ENCODE data around the gene BMP15.

The BMP15 gene

DNA sequence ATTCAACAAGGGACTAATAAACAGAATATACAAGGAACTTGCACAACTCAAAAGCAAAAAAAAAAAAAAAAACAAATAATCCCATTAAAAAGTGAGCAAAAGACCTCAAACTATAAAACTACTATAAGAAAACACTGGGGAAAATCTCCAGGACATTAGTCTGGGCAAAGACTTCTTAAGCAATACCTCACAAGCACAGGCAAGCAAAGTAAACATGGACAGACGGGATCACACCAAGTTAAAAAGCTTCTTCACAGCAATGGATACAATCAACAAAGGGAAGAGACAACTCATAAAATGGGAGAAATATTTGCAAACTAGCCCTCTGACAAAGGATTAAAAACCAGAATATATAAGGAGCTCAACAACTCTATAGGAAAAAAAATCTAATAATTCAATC lies 17.1 kb upstream of the BMP15 start:
- H3K36me3 ChIP-seq (ENCODE audit: control insufficient read depth in 1 of 2, insufficient read depth in 2 of 2, low read length in 2 of 2) = no peaks in the 10 kb centered on the region
- no peak overlapping the region for H3K9ac ChIP-seq (ENCODE audit: low read depth in 1 of 2, low read length in 2 of 2)
- H3K4me1 ChIP-seq (ENCODE audit: control insufficient read depth in 1 of 2, insufficient read depth in 2 of 2, low read length in 2 of 2) = no peaks in the 10 kb centered on the region
- H3K27ac ChIP-seq (ENCODE audit: low read depth, low read length) = no peak overlapping the region
- H3K27me3 ChIP-seq (ENCODE audit: control insufficient read depth in 1 of 2, insufficient read depth in 2 of 2, low read length in 2 of 2) = no peaks in the 10 kb centered on the region
- H3K9me3 ChIP-seq (ENCODE audit: control insufficient read depth in 1 of 2, low read length in 2 of 2) = no peaks in the 10 kb centered on the region
- H3K4me3 ChIP-seq (ENCODE audit: low read depth in 1 of 2, low read length in 2 of 2) = no peak overlapping the region

DNA sequence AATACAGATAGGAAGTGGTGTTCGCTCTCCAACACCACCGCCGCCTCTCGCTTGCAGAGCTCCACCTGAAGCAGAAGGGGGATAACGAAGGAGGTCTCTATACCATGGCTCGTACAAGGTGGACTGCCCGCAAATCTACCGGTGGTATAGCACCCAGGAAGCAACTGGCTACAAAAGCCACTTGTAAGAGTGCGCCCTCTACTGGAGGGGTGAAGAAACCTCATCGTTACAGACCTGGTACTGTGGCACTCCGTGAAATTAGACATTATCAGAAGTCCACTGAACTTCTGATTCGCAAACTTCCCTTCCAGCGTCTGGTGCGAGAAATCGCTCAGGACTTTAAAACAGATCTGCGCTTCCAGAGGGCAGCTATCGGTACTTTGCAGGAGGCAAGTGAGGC lies 5.2 kb upstream of the BMP15 start:
- H3K4me1 ChIP-seq (ENCODE audit: control insufficient read depth in 1 of 2, insufficient read depth in 2 of 2, low read length in 2 of 2) = no peaks in the 10 kb centered on the region
- H3K27me3 ChIP-seq (ENCODE audit: control insufficient read depth in 1 of 2, insufficient read depth in 2 of 2, low read length in 2 of 2) = no peaks in the 10 kb centered on the region
- no peaks in the 10 kb centered on the region for H3K36me3 ChIP-seq (ENCODE audit: control insufficient read depth in 1 of 2, insufficient read depth in 2 of 2, low read length in 2 of 2)
- H3K27ac ChIP-seq (ENCODE audit: low read depth, low read length) = no peak overlapping the region
- H3K9ac ChIP-seq (ENCODE audit: low read depth in 1 of 2, low read length in 2 of 2) = no peak overlapping the region
- no peaks in the 10 kb centered on the region for H3K9me3 ChIP-seq (ENCODE audit: control insufficient read depth in 1 of 2, low read length in 2 of 2)
- H3K4me3 ChIP-seq (ENCODE audit: low read depth in 1 of 2, low read length in 2 of 2) = no peak overlapping the region

DNA sequence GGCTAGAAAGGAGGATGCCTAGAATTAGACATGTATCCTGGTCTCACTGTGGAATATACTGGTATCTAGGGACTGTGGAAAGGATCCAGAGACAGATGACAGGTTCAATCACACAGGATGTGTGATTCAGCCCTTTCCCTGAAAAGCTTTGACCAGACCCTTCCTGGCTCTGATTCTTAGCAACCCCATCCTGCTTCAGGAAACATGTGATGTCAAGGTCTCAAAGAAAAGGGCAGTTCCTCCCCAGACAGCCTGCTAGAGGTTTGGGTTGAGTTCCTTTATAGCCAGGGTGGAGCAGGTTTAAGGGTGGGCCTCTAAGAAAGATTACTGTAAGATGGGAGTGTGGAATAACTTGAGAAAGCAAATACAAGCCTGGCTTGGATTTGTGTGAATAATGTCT lies 3.0 kb downstream of the BMP15 start:
- Histone ChIP-seq H3K4me3 (ENCODE audit: low read depth in 1 of 2, low read length in 2 of 2) (no peak overlapping the region), H3K9me3 (ENCODE audit: control insufficient read depth in 1 of 2, low read length in 2 of 2) (no peaks in the 10 kb centered on the region), H3K36me3 (ENCODE audit: control insufficient read depth in 1 of 2, insufficient read depth in 2 of 2, low read length in 2 of 2) (no peaks in the 10 kb centered on the region), H3K27ac (ENCODE audit: low read depth, low read length) (no peak overlapping the region), H3K27me3 (ENCODE audit: control insufficient read depth in 1 of 2, insufficient read depth in 2 of 2, low read length in 2 of 2) (no peaks in the 10 kb centered on the region), H3K4me1 (ENCODE audit: control insufficient read depth in 1 of 2, insufficient read depth in 2 of 2, low read length in 2 of 2) (no peaks in the 10 kb centered on the region), H3K9ac (ENCODE audit: low read depth in 1 of 2, low read length in 2 of 2) (no peak overlapping the region)

DNA sequence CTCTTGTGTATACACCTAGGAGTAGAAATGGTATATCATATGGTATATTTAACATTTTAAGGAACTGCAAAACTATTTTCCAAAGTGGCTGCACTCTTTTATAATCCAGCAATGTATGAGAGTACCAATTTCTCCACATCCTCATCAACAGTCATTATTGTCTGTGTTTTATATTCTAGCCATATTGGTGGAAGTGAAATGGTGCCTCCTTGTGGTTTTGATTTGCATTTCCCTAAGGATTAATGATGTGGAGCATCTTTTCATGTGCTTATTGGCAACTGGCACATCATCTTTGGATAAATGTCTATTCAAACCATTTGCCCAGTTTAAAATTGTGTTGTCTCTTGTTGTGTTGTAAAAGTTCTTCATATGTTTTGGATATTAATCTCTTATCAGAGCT lies 9.6 kb downstream of the BMP15 start:
- H3K9ac ChIP-seq (ENCODE audit: low read depth in 1 of 2, low read length in 2 of 2) = no peak overlapping the region
- H3K27ac ChIP-seq (ENCODE audit: low read depth, low read length) = no peak overlapping the region
- no peaks in the 10 kb centered on the region for H3K36me3 ChIP-seq (ENCODE audit: control insufficient read depth in 1 of 2, insufficient read depth in 2 of 2, low read length in 2 of 2)
- H3K4me3 ChIP-seq (ENCODE audit: low read depth in 1 of 2, low read length in 2 of 2) = no peak overlapping the region
- H3K27me3 ChIP-seq (ENCODE audit: control insufficient read depth in 1 of 2, insufficient read depth in 2 of 2, low read length in 2 of 2) = no peaks in the 10 kb centered on the region
- no peaks in the 10 kb centered on the region for H3K9me3 ChIP-seq (ENCODE audit: control insufficient read depth in 1 of 2, low read length in 2 of 2)
- no peaks in the 10 kb centered on the region for H3K4me1 ChIP-seq (ENCODE audit: control insufficient read depth in 1 of 2, insufficient read depth in 2 of 2, low read length in 2 of 2)

DNA sequence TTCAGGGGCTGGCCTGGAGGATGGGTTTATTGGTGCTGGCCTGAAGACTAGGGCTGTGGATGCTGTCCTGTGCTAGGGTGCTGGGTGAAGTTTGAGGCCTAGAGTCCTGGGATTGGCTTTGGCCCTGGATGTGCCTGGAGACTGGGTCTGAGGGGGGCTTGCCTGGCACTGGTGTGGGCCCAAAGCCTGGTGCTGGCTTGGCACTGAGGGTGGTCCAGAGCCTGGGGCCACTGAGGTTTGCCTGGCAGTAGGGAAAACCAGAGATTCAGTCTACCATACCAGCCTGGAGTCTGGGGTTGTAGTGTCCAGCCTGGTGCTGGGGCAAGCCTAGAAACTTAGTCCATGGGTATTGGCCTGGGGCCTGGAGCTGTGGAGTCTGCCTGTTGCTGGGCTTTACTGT lies 16.6 kb downstream of the BMP15 start:
- Histone ChIP-seq H3K9me3 (ENCODE audit: control insufficient read depth in 1 of 2, low read length in 2 of 2) (no peaks in the 10 kb centered on the region), H3K9ac (ENCODE audit: low read depth in 1 of 2, low read length in 2 of 2) (no peak overlapping the region), H3K27ac (ENCODE audit: low read depth, low read length) (no peak overlapping the region), H3K4me1 (ENCODE audit: control insufficient read depth in 1 of 2, insufficient read depth in 2 of 2, low read length in 2 of 2) (no peaks in the 10 kb centered on the region), H3K36me3 (ENCODE audit: control insufficient read depth in 1 of 2, insufficient read depth in 2 of 2, low read length in 2 of 2) (no peaks in the 10 kb centered on the region), H3K4me3 (ENCODE audit: low read depth in 1 of 2, low read length in 2 of 2) (no peak overlapping the region), H3K27me3 (ENCODE audit: control insufficient read depth in 1 of 2, insufficient read depth in 2 of 2, low read length in 2 of 2) (no peaks in the 10 kb centered on the region)

DNA sequence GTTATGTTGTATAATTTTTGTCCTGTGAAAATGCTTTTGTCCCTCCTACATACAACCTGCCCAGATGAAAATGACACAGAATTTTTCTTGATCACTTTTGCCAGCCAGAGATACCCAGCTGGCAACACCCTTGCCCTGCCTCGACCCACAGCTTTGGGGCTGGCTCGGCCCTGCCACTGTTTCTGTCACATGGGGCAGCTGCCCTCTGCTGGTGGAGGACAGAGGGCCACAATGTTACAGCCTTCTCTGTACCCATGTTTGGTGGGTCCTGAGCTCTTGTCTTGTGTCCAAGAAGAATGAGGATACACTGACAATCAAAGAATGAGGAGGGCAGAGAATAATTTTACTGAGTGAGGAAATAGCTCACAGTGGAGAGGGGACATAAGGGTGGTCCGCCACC lies 31.1 kb downstream of the BMP15 start:
- H3K9me3 ChIP-seq (ENCODE audit: control insufficient read depth in 1 of 2, low read length in 2 of 2) = no peaks in the 10 kb centered on the region
- H3K4me1 ChIP-seq (ENCODE audit: control insufficient read depth in 1 of 2, insufficient read depth in 2 of 2, low read length in 2 of 2) = no peaks in the 10 kb centered on the region
- H3K36me3 ChIP-seq (ENCODE audit: control insufficient read depth in 1 of 2, insufficient read depth in 2 of 2, low read length in 2 of 2) = no peaks in the 10 kb centered on the region
- H3K27ac ChIP-seq (ENCODE audit: low read depth, low read length) = no peak overlapping the region
- no peak overlapping the region for H3K9ac ChIP-seq (ENCODE audit: low read depth in 1 of 2, low read length in 2 of 2)
- no peak overlapping the region for H3K4me3 ChIP-seq (ENCODE audit: low read depth in 1 of 2, low read length in 2 of 2)
- H3K27me3 ChIP-seq (ENCODE audit: control insufficient read depth in 1 of 2, insufficient read depth in 2 of 2, low read length in 2 of 2) = no peaks in the 10 kb centered on the region

DNA sequence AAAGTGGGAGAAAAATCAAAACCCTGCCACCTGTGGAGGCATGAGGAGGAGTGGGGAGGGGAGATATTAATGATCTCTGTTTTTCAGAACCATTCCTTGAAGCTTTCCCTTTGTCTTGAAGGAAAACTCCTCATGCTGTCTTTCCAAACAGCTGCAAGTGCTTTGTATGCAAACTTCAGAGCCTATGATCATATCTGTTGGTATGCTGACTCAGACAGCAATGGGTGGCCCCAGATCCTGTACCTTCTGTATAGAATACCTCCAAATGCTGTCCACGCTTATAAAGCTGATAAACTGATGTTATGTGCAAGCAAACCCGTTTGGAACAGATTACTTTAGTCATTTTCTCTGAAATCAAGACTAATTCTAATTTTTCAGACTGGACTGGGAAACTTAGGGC lies 31.9 kb downstream of the BMP15 start:
- Histone ChIP-seq H3K36me3 (ENCODE audit: control insufficient read depth in 1 of 2, insufficient read depth in 2 of 2, low read length in 2 of 2) (no peaks in the 10 kb centered on the region), H3K27ac (ENCODE audit: low read depth, low read length) (no peak overlapping the region), H3K9me3 (ENCODE audit: control insufficient read depth in 1 of 2, low read length in 2 of 2) (no peaks in the 10 kb centered on the region), H3K27me3 (ENCODE audit: control insufficient read depth in 1 of 2, insufficient read depth in 2 of 2, low read length in 2 of 2) (no peaks in the 10 kb centered on the region), H3K4me1 (ENCODE audit: control insufficient read depth in 1 of 2, insufficient read depth in 2 of 2, low read length in 2 of 2) (no peaks in the 10 kb centered on the region), H3K9ac (ENCODE audit: low read depth in 1 of 2, low read length in 2 of 2) (no peak overlapping the region), H3K4me3 (ENCODE audit: low read depth in 1 of 2, low read length in 2 of 2) (no peak overlapping the region)

DNA sequence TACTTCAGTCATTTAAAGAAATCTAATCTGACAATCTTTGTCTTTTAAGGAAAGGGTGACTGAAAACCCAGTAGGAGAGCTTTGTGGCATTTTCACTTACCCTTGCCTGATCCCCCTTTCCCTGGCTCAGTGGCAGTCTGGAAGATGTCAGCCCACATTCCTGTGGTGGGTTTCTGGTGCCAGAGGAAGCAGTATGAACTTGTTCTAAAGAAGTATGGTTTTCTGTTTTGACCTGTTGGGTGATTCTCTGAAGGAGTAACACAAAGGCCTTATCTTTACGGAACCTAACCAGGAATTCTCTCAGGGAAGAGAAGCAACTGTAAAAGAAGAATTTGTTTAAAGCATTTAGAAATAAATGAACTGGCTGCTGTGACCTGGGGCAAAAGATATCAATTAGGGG lies 41.9 kb downstream of the BMP15 start:
- H3K9me3 ChIP-seq (ENCODE audit: control insufficient read depth in 1 of 2, low read length in 2 of 2) = no peaks in the 10 kb centered on the region
- H3K4me1 ChIP-seq (ENCODE audit: control insufficient read depth in 1 of 2, insufficient read depth in 2 of 2, low read length in 2 of 2) = no peaks in the 10 kb centered on the region
- H3K27me3 ChIP-seq (ENCODE audit: control insufficient read depth in 1 of 2, insufficient read depth in 2 of 2, low read length in 2 of 2) = no peaks in the 10 kb centered on the region
- H3K27ac ChIP-seq (ENCODE audit: low read depth, low read length) = no peak overlapping the region
- H3K36me3 ChIP-seq (ENCODE audit: control insufficient read depth in 1 of 2, insufficient read depth in 2 of 2, low read length in 2 of 2) = no peaks in the 10 kb centered on the region
- H3K4me3 ChIP-seq (ENCODE audit: low read depth in 1 of 2, low read length in 2 of 2) = no peak overlapping the region
- H3K9ac ChIP-seq (ENCODE audit: low read depth in 1 of 2, low read length in 2 of 2) = no peak overlapping the region

DNA sequence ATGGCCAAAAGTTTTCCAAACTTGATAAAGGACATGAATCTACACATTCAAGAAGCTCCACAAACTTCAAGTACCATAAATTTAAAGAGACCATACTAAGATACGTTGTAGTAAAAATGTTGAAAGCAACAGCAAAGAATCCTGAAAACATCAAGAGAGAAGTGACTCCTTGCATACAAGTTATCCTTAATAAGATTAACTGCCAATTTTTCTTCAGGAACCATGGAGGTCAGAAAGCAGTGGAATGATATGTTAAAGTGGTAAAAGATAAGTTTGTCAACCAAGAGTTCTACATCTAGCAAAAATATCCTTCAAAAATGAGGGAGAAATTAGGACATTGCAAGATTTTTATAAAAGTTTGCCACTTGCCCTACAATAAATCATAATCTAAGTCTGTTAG lies 43.3 kb downstream of the BMP15 start:
- no peak overlapping the region for H3K4me3 ChIP-seq (ENCODE audit: low read depth in 1 of 2, low read length in 2 of 2)
- no peaks in the 10 kb centered on the region for H3K4me1 ChIP-seq (ENCODE audit: control insufficient read depth in 1 of 2, insufficient read depth in 2 of 2, low read length in 2 of 2)
- no peak overlapping the region for H3K27ac ChIP-seq (ENCODE audit: low read depth, low read length)
- no peaks in the 10 kb centered on the region for H3K27me3 ChIP-seq (ENCODE audit: control insufficient read depth in 1 of 2, insufficient read depth in 2 of 2, low read length in 2 of 2)
- H3K36me3 ChIP-seq (ENCODE audit: control insufficient read depth in 1 of 2, insufficient read depth in 2 of 2, low read length in 2 of 2) = no peaks in the 10 kb centered on the region
- no peaks in the 10 kb centered on the region for H3K9me3 ChIP-seq (ENCODE audit: control insufficient read depth in 1 of 2, low read length in 2 of 2)
- H3K9ac ChIP-seq (ENCODE audit: low read depth in 1 of 2, low read length in 2 of 2) = no peak overlapping the region

DNA sequence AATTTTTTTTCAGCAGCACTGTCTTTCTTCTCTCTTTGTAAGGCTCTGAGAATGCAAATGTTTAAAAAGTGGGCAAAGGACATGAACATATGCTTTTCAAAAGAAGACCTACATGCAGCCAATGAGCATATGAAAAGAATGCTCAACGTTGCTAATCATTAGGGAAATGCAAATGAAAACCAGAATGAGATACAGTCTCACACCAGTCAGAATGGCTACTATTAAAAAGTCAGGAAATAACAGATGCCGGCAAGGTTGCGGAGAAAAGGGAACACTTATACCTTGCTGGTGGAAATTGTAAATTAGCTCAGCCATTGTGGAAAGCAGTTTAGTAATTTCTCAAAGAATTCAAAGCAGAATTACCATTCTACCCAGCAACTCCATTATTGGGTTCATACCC lies 51.6 kb downstream of the BMP15 start:
- Histone ChIP-seq H3K36me3 (ENCODE audit: control insufficient read depth in 1 of 2, insufficient read depth in 2 of 2, low read length in 2 of 2) (no peaks in the 10 kb centered on the region), H3K4me3 (ENCODE audit: low read depth in 1 of 2, low read length in 2 of 2) (no peak overlapping the region), H3K9ac (ENCODE audit: low read depth in 1 of 2, low read length in 2 of 2) (no peak overlapping the region), H3K4me1 (ENCODE audit: control insufficient read depth in 1 of 2, insufficient read depth in 2 of 2, low read length in 2 of 2) (no peaks in the 10 kb centered on the region), H3K9me3 (ENCODE audit: control insufficient read depth in 1 of 2, low read length in 2 of 2) (no peaks in the 10 kb centered on the region), H3K27ac (ENCODE audit: low read depth, low read length) (no peak overlapping the region), H3K27me3 (ENCODE audit: control insufficient read depth in 1 of 2, insufficient read depth in 2 of 2, low read length in 2 of 2) (no peaks in the 10 kb centered on the region)

DNA sequence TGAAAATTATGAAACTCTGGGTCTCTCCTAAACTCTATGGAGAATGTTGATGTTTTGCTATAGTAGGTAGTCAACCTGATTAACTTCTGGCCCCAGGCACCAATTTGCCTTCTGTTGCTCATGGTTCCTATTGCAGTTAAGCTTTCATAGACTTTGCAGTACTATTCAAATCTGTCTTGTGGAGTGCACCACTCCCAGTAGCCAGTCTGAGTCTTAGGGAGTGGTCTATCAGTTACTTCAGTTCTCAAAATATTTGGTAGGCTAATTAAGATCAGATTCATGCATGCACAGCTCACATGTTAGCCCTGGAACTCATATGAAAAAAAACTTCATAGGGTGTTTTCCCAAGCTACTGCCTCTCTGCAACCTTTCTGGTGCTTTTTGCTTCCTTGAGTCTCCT lies 53.3 kb downstream of the BMP15 start:
- Histone ChIP-seq H3K4me1 (ENCODE audit: control insufficient read depth in 1 of 2, insufficient read depth in 2 of 2, low read length in 2 of 2) (no peaks in the 10 kb centered on the region), H3K36me3 (ENCODE audit: control insufficient read depth in 1 of 2, insufficient read depth in 2 of 2, low read length in 2 of 2) (no peaks in the 10 kb centered on the region), H3K9me3 (ENCODE audit: control insufficient read depth in 1 of 2, low read length in 2 of 2) (no peaks in the 10 kb centered on the region), H3K9ac (ENCODE audit: low read depth in 1 of 2, low read length in 2 of 2) (no peak overlapping the region), H3K4me3 (ENCODE audit: low read depth in 1 of 2, low read length in 2 of 2) (no peak overlapping the region), H3K27ac (ENCODE audit: low read depth, low read length) (no peak overlapping the region), H3K27me3 (ENCODE audit: control insufficient read depth in 1 of 2, insufficient read depth in 2 of 2, low read length in 2 of 2) (no peaks in the 10 kb centered on the region)

Measured in duodenal mucosa (tissue), 2 donors.